ENCODE measurements around the gene CLEC9A. TPM values are rescaled to one million over a fixed set of nuclear protein-coding genes. Genes with fewer than 3 reads are reported as not detected.

Gene CLEC9A
- total RNA-seq, 1 donor from 2014 or later = not detected

DNA sequence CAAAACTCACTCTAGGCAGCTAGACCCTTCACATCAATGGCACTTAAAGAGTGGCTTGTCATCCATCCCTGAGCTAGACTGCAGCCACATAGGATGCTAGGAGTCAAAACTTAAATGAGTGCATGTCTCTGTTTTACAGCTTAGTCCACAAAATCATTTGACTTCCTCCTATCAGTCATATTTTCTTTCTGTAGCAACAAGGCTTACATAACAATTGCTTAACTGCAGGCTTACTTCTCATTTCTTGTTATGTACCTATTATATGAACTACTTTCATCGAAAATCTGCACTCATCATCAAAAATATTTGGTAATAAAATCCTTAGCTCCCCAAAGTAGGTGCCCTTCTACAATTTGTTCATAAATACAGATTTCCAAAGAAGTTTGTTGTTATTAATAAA, 38.2 kb downstream of the CLEC9A start:
- DNase-seq (ENCODE audit: low read depth) = no peak
- no peaks in the 10 kb centered on the region for H3K36me3 ChIP-seq (ENCODE audit: control insufficient read depth, insufficient read depth, low read length)
- TF ChIP-seq, protein P1, sequence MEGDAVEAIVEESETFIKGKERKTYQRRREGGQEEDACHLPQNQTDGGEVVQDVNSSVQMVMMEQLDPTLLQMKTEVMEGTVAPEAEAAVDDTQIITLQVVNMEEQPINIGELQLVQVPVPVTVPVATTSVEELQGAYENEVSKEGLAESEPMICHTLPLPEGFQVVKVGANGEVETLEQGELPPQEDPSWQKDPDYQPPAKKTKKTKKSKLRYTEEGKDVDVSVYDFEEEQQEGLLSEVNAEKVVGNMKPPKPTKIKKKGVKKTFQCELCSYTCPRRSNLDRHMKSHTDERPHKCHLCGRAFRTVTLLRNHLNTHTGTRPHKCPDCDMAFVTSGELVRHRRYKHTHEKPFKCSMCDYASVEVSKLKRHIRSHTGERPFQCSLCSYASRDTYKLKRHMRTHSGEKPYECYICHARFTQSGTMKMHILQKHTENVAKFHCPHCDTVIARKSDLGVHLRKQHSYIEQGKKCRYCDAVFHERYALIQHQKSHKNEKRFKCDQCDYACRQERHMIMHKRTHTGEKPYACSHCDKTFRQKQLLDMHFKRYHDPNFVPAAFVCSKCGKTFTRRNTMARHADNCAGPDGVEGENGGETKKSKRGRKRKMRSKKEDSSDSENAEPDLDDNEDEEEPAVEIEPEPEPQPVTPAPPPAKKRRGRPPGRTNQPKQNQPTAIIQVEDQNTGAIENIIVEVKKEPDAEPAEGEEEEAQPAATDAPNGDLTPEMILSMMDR (IDR thresholded peaks at IDR 0.05; ENCODE audit: insufficient read depth, low read length, poor library complexity, severe bottlenecking) = no peak
- H3K4me3 ChIP-seq (ENCODE audit: low read depth, low read length) = no peak overlapping the region
- no peaks in the 10 kb centered on the region for H3K27me3 ChIP-seq (ENCODE audit: control insufficient read depth, insufficient read depth, low read length)

DNA sequence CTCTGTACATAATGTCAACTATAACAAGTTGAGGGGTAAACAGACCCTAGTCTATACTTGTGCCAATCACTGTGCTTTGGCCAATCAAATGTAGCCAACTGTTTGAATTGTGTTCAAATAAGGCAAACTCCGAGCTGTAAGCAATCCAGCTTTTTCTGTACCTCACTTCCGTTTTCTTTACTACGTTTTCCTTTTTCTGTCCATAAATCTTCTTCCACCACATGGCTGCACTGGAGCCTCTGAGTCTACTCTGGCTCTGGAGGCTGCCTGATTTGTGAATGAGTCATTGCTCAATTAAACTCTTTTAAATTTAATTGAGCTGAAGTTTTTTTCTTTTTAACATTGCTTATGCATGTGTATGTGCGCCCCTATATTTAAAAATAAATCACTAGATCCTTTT, 38.6 kb downstream of the CLEC9A start:
- Histone ChIP-seq H3K4me3 (ENCODE audit: low read depth, low read length) (no peak overlapping the region), H3K27me3 (ENCODE audit: control insufficient read depth, insufficient read depth, low read length) (no peaks in the 10 kb centered on the region), H3K36me3 (ENCODE audit: control insufficient read depth, insufficient read depth, low read length) (no peaks in the 10 kb centered on the region)
- DNase-seq (ENCODE audit: low read depth) = no peak
- TF ChIP-seq, protein P1 (IDR thresholded peaks at IDR 0.05; ENCODE audit: insufficient read depth, low read length, poor library complexity, severe bottlenecking) = no peak

DNA sequence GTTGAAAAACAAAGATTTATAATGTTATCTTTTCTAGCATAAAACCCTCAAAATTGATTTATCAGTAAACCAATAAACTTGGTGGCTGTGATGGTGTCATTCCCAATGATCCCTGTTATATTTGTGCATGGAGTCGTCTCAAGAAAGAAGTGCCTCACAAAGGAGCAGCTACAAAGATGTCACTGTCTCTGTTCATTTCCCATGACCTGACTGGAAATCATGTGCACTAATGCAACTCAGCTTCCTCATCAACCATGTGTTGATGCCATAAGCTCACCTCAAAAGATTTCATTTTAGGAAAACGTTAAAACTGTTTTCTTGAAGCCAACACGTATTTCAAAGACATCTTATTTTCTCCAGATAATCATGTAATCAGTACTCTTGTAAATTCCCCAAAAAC, 39.5 kb downstream of the CLEC9A start:
- TF ChIP-seq, protein P1 (IDR thresholded peaks at IDR 0.05; ENCODE audit: insufficient read depth, low read length, poor library complexity, severe bottlenecking) = no peak
- no peak overlapping the region for H3K4me3 ChIP-seq (ENCODE audit: low read depth, low read length)
- DNase-seq (ENCODE audit: low read depth) = no peak
- no peaks in the 10 kb centered on the region for H3K27me3 ChIP-seq (ENCODE audit: control insufficient read depth, insufficient read depth, low read length)
- H3K36me3 ChIP-seq (ENCODE audit: control insufficient read depth, insufficient read depth, low read length) = no peaks in the 10 kb centered on the region

DNA sequence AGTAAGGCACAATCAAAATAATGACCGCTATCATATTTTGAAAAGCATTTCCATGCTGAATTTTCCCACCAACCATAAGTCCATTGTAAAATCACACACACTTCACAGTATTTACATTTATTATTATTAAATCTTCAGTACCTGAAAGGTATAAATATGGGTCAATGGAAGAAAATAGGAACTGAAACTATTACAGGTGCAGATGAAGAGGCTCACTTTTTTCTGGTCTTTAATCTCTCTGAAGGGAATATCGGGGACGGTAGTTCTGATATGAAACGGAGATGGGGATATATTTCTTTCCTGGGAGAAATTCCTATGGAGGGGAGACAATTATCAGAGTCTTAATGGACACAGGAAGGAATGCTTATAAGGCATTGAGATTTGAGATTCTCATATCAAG, 39.9 kb downstream of the CLEC9A start:
- no peaks in the 10 kb centered on the region for H3K36me3 ChIP-seq (ENCODE audit: control insufficient read depth, insufficient read depth, low read length)
- no peaks in the 10 kb centered on the region for H3K27me3 ChIP-seq (ENCODE audit: control insufficient read depth, insufficient read depth, low read length)
- TF ChIP-seq, protein P1 (IDR thresholded peaks at IDR 0.05; ENCODE audit: insufficient read depth, low read length, poor library complexity, severe bottlenecking) = no peak
- DNase-seq (ENCODE audit: low read depth) = no peak
- no peak overlapping the region for H3K4me3 ChIP-seq (ENCODE audit: low read depth, low read length)

DNA sequence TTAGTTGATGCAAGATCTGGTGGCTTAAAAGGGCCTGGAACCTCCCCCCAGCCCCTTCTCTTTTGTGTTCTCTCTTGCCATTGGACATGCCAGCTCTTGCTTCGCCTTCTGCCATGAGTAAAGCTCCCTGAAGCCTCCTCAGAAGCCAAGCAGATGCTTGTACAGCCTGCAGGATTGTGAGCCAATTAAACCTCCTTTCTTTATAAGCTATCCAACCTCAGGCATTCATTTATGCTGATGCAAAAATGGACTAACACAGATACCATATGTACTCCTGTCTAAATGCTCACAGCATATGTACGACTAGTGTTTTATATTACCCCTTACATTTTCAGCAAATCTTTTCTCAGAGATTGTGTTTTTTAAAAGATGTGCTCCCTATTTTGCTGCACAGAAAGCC, 41.6 kb downstream of the CLEC9A start:
- Histone ChIP-seq H3K36me3 (ENCODE audit: control insufficient read depth, insufficient read depth, low read length) (no peaks in the 10 kb centered on the region), H3K4me3 (ENCODE audit: low read depth, low read length) (no peak overlapping the region), H3K27me3 (ENCODE audit: control insufficient read depth, insufficient read depth, low read length) (no peaks in the 10 kb centered on the region)
- TF ChIP-seq, protein P1 (IDR thresholded peaks at IDR 0.05; ENCODE audit: insufficient read depth, low read length, poor library complexity, severe bottlenecking) = no peak
- DNase-seq (ENCODE audit: low read depth) = no peak

DNA sequence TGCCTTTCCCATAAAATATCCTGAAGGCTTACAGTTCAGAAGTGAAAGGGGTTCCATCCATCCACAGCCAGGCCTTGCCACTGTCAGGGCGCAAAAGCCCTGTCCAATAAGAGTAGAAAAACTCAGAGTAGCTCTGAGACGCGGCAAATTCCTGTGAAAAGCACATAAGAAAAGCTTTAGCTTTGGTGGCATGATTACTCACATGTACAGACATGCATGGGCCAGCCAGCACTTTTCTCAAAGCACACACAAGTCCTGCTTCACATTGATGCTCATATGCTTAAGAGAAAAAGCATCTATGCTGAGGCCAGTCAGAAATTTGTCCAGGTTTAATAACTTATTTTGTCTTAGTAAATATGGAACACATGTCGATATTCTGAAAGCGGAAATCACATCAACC, 42.8 kb downstream of the CLEC9A start:
- Histone ChIP-seq H3K27me3 (ENCODE audit: control insufficient read depth, insufficient read depth, low read length) (no peaks in the 10 kb centered on the region), H3K4me3 (ENCODE audit: low read depth, low read length) (no peak overlapping the region), H3K36me3 (ENCODE audit: control insufficient read depth, insufficient read depth, low read length) (no peaks in the 10 kb centered on the region)
- TF ChIP-seq, protein P1 (IDR thresholded peaks at IDR 0.05; ENCODE audit: insufficient read depth, low read length, poor library complexity, severe bottlenecking) = no peak
- no peak for DNase-seq (ENCODE audit: low read depth)

Measured in kidney epithelial cell (primary cell).